ENCODE measurements around the gene HDGFL3.

DNA sequence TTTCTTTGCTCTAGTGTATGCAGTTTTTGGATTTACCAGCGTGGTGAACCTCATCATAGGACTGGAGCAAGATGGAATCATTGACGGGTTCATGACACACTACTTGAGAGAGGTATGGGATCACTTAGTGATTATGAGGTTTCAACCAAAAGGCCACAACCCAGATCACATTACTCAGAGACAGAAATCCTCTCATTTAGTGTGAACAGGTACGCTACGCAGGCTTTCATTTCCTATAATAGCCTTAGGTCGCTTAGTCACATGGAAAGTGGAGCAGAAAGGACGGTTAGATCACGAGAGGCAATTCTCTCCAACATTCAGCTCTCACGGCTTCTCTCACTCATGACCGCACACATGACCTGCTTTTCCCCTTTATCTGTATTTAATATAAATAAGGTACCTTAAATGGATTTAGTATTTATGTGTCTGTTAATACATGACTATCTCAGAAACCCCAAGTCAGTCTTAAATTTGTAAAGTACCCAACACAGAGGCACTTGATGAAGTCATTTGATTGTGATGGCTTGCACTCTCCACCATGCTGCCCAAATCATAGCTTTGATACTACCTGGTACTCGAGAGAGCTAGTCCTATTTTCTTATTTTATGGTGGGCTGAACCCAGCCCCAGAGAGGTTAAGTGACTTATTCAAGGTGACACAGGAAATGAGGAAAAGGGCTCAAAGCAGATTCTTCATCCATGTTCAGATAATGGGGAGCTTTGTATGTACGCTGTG lies 91.6 kb downstream of the HDGFL3 start:
- TF ChIP-seq POLR2AphosphoS5 (IDR thresholded peaks at IDR 0.05; ENCODE audit: borderline replicate concordance, low read depth, low read length) (no peak), EZH2 (IDR thresholded peaks at IDR 0.05) (no peak)
